ENCODE data around the gene UPF2. TPM values are rescaled to one million over a fixed set of nuclear protein-coding genes. Genes with fewer than 3 reads are reported as not detected.

The UPF2 gene
- total RNA-seq, 1 donor from 2014 or later, result 17.3 TPM

GRCh38 chr10:11876805-11877590 lies 165.6 kb downstream of the UPF2 start:
- H3K9me3 ChIP-seq (replicated peaks), result no peaks in the 10 kb centered on the region
- no peaks in the 10 kb centered on the region for H3K36me3 ChIP-seq
- no peak overlapping the region for H3K27ac ChIP-seq (replicated peaks)
- intact Hi-C loops (cut with micrococcal nuclease), result no loop called here
- peaks cover 30% of the 10 kb centered on the region for H3K4me1 ChIP-seq
- no peak for DNase-seq
- H3K27me3 ChIP-seq (ENCODE audit: low read depth), result no peaks in the 10 kb centered on the region
- no peak for TF ChIP-seq CTCF (IDR thresholded peaks at IDR 0.05; ENCODE audit: borderline replicate concordance)
- H3K4me3 ChIP-seq, result no peak overlapping the region

- Histone ChIP-seq H3K9me3 (replicated peaks) (no peaks in the 10 kb centered on the region), H3K27ac (replicated peaks) (peak overlapping the region; percentile 70), H3K36me3 (no peaks in the 10 kb centered on the region), H3K4me1 (peaks cover 37% of the 10 kb centered on the region), H3K27me3 (ENCODE audit: low read depth) (no peaks in the 10 kb centered on the region), H3K4me3 (no peak overlapping the region)
- DNase-seq, result no peak
- intact Hi-C loops (cut with micrococcal nuclease), result no loop called here
- no peak for TF ChIP-seq CTCF (IDR thresholded peaks at IDR 0.05; ENCODE audit: borderline replicate concordance)
Measured at GRCh38 chr10:11876324-11876723, 166.3 kb downstream of the UPF2 start.

GRCh38 chr10:11875494-11876281 lies 166.9 kb downstream of the UPF2 start:
- Histone ChIP-seq H3K9me3 (replicated peaks) (no peaks in the 10 kb centered on the region), H3K4me1 (peaks cover 43% of the 10 kb centered on the region), H3K27ac (replicated peaks) (peak overlapping the region; percentile 70), H3K4me3 (no peak overlapping the region), H3K27me3 (ENCODE audit: low read depth) (no peaks in the 10 kb centered on the region), H3K36me3 (no peaks in the 10 kb centered on the region)
- intact Hi-C loops (cut with micrococcal nuclease), result no loop called here
- TF ChIP-seq CTCF (IDR thresholded peaks at IDR 0.05; ENCODE audit: borderline replicate concordance), result no peak
- peak; percentile 77 for DNase-seq

GRCh38 chr10:11874568-11875493 lies 167.8 kb downstream of the UPF2 start:
- Histone ChIP-seq H3K4me3 (no peak overlapping the region), H3K27me3 (ENCODE audit: low read depth) (peaks cover 1% of the 10 kb centered on the region), H3K9me3 (replicated peaks) (no peaks in the 10 kb centered on the region), H3K36me3 (no peaks in the 10 kb centered on the region), H3K27ac (replicated peaks) (peak overlapping the region; percentile 70), H3K4me1 (peaks cover 50% of the 10 kb centered on the region)
- no peak for TF ChIP-seq CTCF (IDR thresholded peaks at IDR 0.05; ENCODE audit: borderline replicate concordance)
- intact Hi-C loops (cut with micrococcal nuclease), result no loop called here
- peak; percentile 48 for DNase-seq

- H3K9me3 ChIP-seq (replicated peaks), result no peaks in the 10 kb centered on the region
- H3K27me3 ChIP-seq (ENCODE audit: low read depth), result peaks cover 6% of the 10 kb centered on the region
- peak overlapping the region; percentile 45 for H3K4me3 ChIP-seq
- peak overlapping the region; percentile 1 for H3K27ac ChIP-seq (replicated peaks)
- no peaks in the 10 kb centered on the region for H3K36me3 ChIP-seq
- no peak for DNase-seq
- no peak for TF ChIP-seq CTCF (IDR thresholded peaks at IDR 0.05; ENCODE audit: borderline replicate concordance)
- H3K4me1 ChIP-seq, result peaks cover 50% of the 10 kb centered on the region
- intact Hi-C loops (cut with micrococcal nuclease), result no loop called here
Measured at GRCh38 chr10:11871466-11871865, 171.1 kb downstream of the UPF2 start.

All from left ventricle myocardium inferior (tissue), 1 donor.